Panc1 (cell line): Measurements from ENCODE around the gene SERPINB7. TPM values are rescaled to one million over a fixed set of nuclear protein-coding genes. Genes with fewer than 3 reads are reported as not detected.

ENCODE experiments used
- ATAC-seq: fragments of 200-7000 bp; cut with Tn5 transposase; 2 replicates; pipeline ENCODE4 v1.9.1; 2020; ENCODE audit warnings: mild to moderate bottlenecking, moderate library complexity
- BruUV-seq: library from RNA; stranded (reverse); fragments of 400-500 nt; replicated peaks from 2 replicates; lab custom pipeline; 2021; lab: Mats Ljungman, UMichigan
- CTCF ChIA-PET: fragments of 300-600 bp; sonication (Branson Sonifier 250); formaldehyde crosslinking; loops from one replicate; lab custom pipeline; 2022; ENCODE audit warnings: antibody characterized with exemption; lab: Charles Lee
- POLR2A ChIA-PET: fragments of 300-600 bp; sonication (Branson Sonifier 250); formaldehyde crosslinking; loops from one replicate; lab custom pipeline; 2022; ENCODE audit warnings: antibody characterized with exemption; lab: Charles Lee
- DNase-seq: peaks from one replicate; pipeline ENCODE4 v3.0.0-alpha.2; 2010; ENCODE audit warnings: low read depth, low spot score
- H3K27ac ChIP-seq: 2 replicates; pipeline ENCODE4 v1.5.1; 2011; ENCODE audit warnings: mild to moderate bottlenecking, low read length, inconsistent platforms
- H3K27me3 ChIP-seq: fragments of 200-500 bp; sonication (Bioruptor generic); 2 replicates; pipeline ENCODE4 v1.6.0; 2014; ENCODE audit warnings: low read length, inconsistent platforms; ENCODE audit not compliant: control insufficient read depth, insufficient read depth
- H3K36me3 ChIP-seq: fragments of 200-500 bp; sonication (Bioruptor generic); 2 replicates; pipeline ENCODE4 v1.5.1; 2014; ENCODE audit warnings: inconsistent platforms, mild to moderate bottlenecking, low read length, moderate library complexity; ENCODE audit not compliant: control insufficient read depth, insufficient read depth
- H3K4me1 ChIP-seq: 2 replicates; pipeline ENCODE4 v1.5.1; 2011; ENCODE audit warnings: inconsistent platforms, mild to moderate bottlenecking, low read length, moderate library complexity; ENCODE audit not compliant: control insufficient read depth, insufficient read depth
- H3K4me3 ChIP-seq, 2 experiments: 2 replicates each; pipeline ENCODE4 v1.5.1; 2011 to 2012; ENCODE audit warnings: low read depth in 2 of 2, low read length in 2 of 2, mild to moderate bottlenecking in 2 of 2, inconsistent platforms in 1 of 2, moderate library complexity in 1 of 2
- H3K9me3 ChIP-seq: fragments of 200-500 bp; sonication (Bioruptor generic); 2 replicates; pipeline ENCODE4 v1.5.1; 2014; ENCODE audit warnings: low read depth, mild to moderate bottlenecking, inconsistent platforms, low read length, moderate library complexity; ENCODE audit not compliant: control insufficient read depth, insufficient read depth
- POLR2AphosphoS5 ChIP-seq: IDR thresholded peaks from 2 replicates; pipeline ENCODE4 v1.6.1; 2012; ENCODE audit warnings: mild to moderate bottlenecking, low read depth, low read length, moderate library complexity
- SIN3A ChIP-seq: IDR thresholded peaks from 2 replicates; pipeline ENCODE4 v1.6.1; 2012; ENCODE audit warnings: low read depth, mild to moderate bottlenecking, low read length, moderate library complexity, borderline replicate concordance; ENCODE audit not compliant: insufficient read depth
- TCF7L2 ChIP-seq: IDR thresholded peaks from 2 replicates; pipeline ENCODE4 v1.6.1; 2011; ENCODE audit warnings: mild to moderate bottlenecking, low read depth, low read length, inconsistent platforms
- in situ Hi-C: cut with HindIII; loops from 2 replicates; pipeline ENCODE4 v1.10.0; 2016; ENCODE audit warnings: low sequenced_read_pairs, low pct_unique_long_range_greater_than_20kb
- intact Hi-C: fragments of 100-400 bp; cut with micrococcal nuclease; formaldehyde crosslinking; loops from one replicate; pipeline ENCODE4 v1.10.0; 2022; ENCODE audit not compliant: unreplicated experiment
- total RNA-seq: library from RNA; stranded (reverse); gene quantifications from one replicate; pipeline ENCODE4 v1.2.1, GENCODE V29; 2021; ENCODE audit not compliant: unreplicated experiment
- TF ChIP-seq, protein P1 (sequence below), 2 experiments: IDR thresholded peaks; 2 replicates each; pipeline ENCODE4 v1.6.1; 2011 to 2012; ENCODE audit warnings: low read depth in 2 of 2, control low read depth in 1 of 2, low read length in 1 of 2, mild to moderate bottlenecking in 1 of 2, moderate library complexity in 1 of 2; ENCODE audit not compliant: insufficient read depth in 1 of 2
- TF ChIP-seq, protein P2 (sequence below): fragments of 450-650 bp; IDR thresholded peaks from 2 replicates; pipeline ENCODE4 v1.5.1; 2017; ENCODE audit warnings: mild to moderate bottlenecking

SERPINB7 gene
- total RNA-seq, 1 experiment from 2014 or later: not detected

DNA sequence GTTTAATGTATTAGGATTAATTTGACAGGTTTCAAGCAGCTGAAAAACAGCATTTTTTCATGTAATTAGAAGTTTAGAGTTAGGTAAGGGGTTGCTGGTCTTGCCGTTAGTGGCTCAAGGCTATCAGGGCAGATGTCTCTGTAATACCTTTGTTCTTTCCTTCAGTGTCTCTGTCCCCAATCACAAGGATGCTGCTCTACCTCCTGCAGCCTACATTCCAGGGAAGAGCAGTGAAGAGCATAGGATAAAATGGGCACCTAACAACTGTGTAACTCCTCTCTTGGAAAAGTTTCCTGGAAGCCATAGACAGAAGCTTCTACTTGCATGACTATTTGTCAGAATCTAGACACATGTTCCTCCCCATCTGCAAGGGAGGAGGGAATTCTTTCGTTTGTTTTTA is 9.4 kb upstream of the SERPINB7 start:
- TF ChIP-seq POLR2AphosphoS5: no peak
- TF ChIP-seq, protein P1, sequence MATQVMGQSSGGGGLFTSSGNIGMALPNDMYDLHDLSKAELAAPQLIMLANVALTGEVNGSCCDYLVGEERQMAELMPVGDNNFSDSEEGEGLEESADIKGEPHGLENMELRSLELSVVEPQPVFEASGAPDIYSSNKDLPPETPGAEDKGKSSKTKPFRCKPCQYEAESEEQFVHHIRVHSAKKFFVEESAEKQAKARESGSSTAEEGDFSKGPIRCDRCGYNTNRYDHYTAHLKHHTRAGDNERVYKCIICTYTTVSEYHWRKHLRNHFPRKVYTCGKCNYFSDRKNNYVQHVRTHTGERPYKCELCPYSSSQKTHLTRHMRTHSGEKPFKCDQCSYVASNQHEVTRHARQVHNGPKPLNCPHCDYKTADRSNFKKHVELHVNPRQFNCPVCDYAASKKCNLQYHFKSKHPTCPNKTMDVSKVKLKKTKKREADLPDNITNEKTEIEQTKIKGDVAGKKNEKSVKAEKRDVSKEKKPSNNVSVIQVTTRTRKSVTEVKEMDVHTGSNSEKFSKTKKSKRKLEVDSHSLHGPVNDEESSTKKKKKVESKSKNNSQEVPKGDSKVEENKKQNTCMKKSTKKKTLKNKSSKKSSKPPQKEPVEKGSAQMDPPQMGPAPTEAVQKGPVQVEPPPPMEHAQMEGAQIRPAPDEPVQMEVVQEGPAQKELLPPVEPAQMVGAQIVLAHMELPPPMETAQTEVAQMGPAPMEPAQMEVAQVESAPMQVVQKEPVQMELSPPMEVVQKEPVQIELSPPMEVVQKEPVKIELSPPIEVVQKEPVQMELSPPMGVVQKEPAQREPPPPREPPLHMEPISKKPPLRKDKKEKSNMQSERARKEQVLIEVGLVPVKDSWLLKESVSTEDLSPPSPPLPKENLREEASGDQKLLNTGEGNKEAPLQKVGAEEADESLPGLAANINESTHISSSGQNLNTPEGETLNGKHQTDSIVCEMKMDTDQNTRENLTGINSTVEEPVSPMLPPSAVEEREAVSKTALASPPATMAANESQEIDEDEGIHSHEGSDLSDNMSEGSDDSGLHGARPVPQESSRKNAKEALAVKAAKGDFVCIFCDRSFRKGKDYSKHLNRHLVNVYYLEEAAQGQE (IDR thresholded peaks at IDR 0.05; ENCODE audit: insufficient read depth in 1 of 2, low read depth in 2 of 2, low read length in 1 of 2): no peak
- no peak for TF ChIP-seq TCF7L2
- TF ChIP-seq, protein P2, sequence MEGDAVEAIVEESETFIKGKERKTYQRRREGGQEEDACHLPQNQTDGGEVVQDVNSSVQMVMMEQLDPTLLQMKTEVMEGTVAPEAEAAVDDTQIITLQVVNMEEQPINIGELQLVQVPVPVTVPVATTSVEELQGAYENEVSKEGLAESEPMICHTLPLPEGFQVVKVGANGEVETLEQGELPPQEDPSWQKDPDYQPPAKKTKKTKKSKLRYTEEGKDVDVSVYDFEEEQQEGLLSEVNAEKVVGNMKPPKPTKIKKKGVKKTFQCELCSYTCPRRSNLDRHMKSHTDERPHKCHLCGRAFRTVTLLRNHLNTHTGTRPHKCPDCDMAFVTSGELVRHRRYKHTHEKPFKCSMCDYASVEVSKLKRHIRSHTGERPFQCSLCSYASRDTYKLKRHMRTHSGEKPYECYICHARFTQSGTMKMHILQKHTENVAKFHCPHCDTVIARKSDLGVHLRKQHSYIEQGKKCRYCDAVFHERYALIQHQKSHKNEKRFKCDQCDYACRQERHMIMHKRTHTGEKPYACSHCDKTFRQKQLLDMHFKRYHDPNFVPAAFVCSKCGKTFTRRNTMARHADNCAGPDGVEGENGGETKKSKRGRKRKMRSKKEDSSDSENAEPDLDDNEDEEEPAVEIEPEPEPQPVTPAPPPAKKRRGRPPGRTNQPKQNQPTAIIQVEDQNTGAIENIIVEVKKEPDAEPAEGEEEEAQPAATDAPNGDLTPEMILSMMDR: no peak
- TF ChIP-seq SIN3A: no peak
- ATAC-seq (no peak), DNase-seq (no peak)
- H3K4me1 ChIP-seq: no peaks in the 10 kb centered on the region
- no peaks in the 10 kb centered on the region for H3K36me3 ChIP-seq
- intact Hi-C loops (no loop called here), in situ Hi-C loops (no loop called here)
- no peaks in the 10 kb centered on the region for H3K27me3 ChIP-seq
- POLR2A ChIA-PET: interaction anchor here (0.7 kb wide), 1 partner anchor 236 kb away, joined by 4 read pairs; no protein-coding TSS in a partner anchor
- no TSS peak for BruUV-seq
- no peak overlapping the region for H3K4me3 ChIP-seq
- CTCF ChIA-PET: no interaction called here
- no peak overlapping the region for H3K27ac ChIP-seq
- no peaks in the 10 kb centered on the region for H3K9me3 ChIP-seq

- no peak for DNase-seq
- H3K4me1 ChIP-seq: no peaks in the 10 kb centered on the region
- ChIA-PET POLR2A (no interaction called here), CTCF (no interaction called here)
- intact Hi-C loops: no loop called here
- in situ Hi-C loops: no loop called here
- no peak for ATAC-seq
- H3K4me3 ChIP-seq: no peak overlapping the region
- no peak overlapping the region for H3K27ac ChIP-seq
- BruUV-seq: no TSS peak
- H3K36me3 ChIP-seq: no peaks in the 10 kb centered on the region
- no peaks in the 10 kb centered on the region for H3K9me3 ChIP-seq
- TF ChIP-seq, protein P2: no peak
- TF ChIP-seq, protein P1 (IDR thresholded peaks at IDR 0.05; ENCODE audit: insufficient read depth in 1 of 2, low read depth in 2 of 2, low read length in 1 of 2): no peak
- TF ChIP-seq SIN3A: no peak
- no peak for TF ChIP-seq TCF7L2
- no peak for TF ChIP-seq POLR2AphosphoS5
- no peaks in the 10 kb centered on the region for H3K27me3 ChIP-seq
Measured at GRCh38 chr18:63773551-63773950, 1.7 kb upstream of the SERPINB7 start.
